NCI-H345 (cell line): ENCODE results near the gene PDE1C.
"Not testable (repeated sequence)": the region's sequence is repeated elsewhere in the genome, so short reads cannot be mapped to it uniquely, and the experiment has no call there.

Source experiments
- DNase-seq: peaks from one replicate; lab custom pipeline; 2025; lab: John Stamatoyannopoulos, UW

PDE1C gene

GRCh38 chr7:31850066-31850465 is 220.1 kb downstream of the PDE1C start:
- no peak for DNase-seq

DNA sequence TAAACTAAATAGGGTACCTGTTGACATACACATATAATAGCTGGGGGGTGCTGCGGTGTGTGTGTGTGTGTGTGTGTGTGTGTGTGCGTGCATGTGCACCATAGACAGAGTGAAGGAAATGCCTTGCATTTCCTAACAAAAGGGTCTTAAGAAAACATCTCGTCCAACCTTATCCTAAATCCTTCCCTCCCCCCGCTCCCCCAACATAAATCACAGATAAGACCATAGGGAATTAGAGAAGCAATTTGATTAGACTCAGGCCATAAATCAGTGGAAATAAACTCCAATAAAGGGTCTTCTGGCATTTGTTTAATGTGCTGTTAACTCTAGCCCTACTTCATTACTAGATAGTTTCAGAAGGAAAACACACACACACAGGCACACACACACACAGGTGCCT is 234.7 kb downstream of the PDE1C start:
- no peak for DNase-seq

DNA sequence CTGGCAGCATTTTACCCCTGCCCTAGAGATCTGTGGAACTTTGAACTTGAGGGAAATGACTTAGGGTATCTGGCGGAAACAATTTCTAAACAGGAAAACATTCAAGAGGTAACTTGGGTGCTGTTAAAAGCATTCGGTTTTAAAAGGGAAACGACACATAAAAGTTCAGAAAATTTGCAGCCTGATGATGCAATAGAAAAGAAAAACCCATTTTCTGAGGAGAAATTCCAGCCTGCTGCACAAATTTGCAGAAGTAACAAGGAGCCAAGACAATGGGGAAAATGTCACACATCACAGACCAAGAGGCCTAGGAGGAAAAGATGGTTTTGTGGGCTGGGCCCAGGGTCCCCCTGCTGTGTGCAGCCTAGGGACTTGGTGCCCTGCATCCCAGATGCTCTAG is 236.6 kb downstream of the PDE1C start:
- DNase-seq: not testable (repeated sequence)

- no peak for DNase-seq
These were observed 241.7 kb downstream of the PDE1C start for GRCh38 chr7:31828520-31828919.

DNA sequence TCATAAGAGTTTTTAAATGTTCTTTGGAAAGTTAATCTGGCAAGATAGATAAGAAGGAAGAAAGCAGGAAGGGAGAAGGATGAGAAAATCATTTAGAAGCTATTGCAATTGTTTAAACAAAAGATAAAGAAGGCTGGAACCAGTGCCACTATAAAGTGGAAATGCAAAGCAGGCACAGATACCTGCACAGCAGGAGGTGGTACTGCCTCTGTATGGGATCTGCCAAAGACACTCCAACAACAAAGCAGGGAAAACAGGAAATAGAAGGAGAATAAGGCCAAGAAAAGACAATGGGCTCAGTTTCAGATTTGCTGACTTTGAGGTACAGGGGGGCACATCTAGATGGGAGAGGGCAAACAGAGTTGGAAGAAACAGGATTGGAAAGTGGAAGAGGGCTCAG is 244.6 kb downstream of the PDE1C start:
- DNase-seq: no peak

DNA sequence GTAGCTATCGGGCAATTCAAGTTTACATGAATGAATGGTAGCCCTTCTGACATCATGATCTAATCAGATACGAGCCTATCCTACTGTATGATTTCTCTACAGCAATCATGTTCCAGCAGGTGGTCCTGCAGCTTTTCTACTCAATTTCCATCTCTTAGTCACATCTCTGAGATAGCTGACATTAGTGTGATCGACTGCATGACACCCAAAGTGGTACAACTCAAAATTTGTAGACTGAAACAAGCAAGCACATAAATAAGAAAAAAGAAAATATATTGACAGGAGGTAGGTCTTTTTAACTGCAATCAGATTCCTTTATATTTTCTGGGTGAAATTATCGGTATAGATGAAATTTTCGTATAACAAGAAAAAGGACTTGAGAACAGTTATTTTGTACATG is 251.2 kb downstream of the PDE1C start:
- DNase-seq: no peak

- no peak for DNase-seq
These were observed 253.4 kb downstream of the PDE1C start for GRCh38 chr7:31816810-31817209.

DNA sequence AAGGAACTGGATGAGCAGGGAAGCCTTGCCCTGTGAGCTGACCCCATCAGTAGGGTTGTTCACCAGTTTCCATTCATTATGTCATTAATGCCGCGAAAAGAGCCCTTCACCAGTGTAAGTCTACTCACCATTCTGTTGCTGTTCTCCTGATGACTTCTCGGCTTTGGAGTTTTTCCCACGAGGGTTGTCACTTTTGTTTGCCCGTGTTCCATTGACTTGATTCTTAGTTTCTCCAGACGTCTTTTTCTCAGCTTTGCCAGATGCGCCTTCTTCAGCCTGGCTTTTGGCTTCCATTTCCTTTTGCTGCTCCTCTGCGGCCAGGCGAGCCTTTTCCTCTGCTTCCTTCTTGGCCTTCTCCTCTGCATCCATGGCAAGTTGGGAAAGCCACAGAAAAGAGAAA is 254.4 kb downstream of the PDE1C start:
- no peak for DNase-seq

- DNase-seq: no peak
These were observed 256.0 kb downstream of the PDE1C start for GRCh38 chr7:31814187-31814586.

GRCh38 chr7:31811650-31812461 is 258.4 kb downstream of the PDE1C start:
- no peak for DNase-seq

DNA sequence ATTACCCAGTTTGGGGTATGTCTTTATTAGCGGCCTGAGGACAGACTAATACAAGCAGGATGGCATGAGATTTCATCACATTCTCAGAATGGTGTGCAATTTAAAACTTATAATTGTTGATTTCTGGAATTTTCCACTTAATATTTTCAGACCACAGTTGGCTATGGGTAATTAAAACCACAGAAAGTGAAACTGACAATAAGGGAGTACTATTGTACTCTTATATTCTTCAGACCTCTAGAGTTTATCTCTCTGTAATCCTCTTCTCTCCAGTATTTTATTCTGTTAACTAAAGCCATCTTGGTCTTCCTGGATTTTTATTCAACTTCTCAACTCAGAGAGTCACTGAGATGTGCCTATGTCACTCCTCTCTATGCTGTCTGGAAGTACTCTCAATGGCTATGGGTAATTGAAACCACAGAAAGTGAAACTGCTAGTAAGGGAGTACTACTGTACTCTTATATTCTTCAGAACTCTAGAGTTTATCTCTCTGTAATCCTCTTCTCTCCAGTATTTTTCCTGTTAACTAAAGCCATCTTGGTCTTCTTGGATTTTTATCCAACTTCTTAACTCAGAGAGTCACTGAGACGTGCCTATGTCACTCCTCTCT is 264.9 kb downstream of the PDE1C start:
- DNase-seq: no peak

GRCh38 chr7:31796375-31796774 is 273.8 kb downstream of the PDE1C start:
- DNase-seq: no peak

DNA sequence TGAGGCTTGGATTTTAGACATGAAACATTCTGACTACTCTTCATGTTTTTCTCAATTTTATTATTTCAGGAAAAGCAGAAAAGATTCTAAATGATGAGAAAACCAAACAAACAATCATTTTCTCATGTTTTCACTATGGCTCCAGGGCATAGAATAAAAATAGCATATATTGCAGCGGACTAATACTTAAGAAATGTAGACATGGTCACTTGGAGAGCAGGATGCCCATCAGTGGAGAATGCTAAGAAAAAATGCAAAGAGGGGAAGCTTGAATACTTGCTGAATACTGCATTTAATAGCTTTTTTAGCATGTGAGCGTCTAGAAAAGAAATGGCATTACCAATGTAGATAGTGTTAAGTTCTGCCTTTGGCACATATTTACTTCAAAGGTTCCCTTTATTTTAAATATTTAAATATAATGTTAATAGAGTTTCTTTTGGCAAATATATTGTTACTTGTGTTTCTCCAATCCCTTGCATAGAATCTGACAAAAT is 275.3 kb downstream of the PDE1C start:
- no peak for DNase-seq

DNA sequence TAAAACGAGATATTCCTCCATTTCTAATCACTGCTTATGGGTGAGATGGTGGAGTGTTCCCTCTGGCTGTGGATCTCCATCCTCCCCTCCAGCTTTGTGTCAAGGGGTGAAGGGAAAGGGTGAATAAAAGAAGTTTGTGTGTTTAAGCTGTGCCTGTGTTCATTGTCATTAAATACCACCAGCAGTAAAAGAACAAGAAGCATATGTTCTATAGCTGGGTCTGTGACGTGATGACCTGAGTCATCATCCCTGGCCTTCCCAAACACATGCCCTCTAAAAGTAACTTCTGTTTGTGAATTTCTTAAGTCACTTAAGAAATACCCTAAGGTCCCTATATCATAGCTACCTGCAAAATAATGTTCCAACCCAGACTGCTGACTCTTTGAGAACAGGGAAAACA is 278.3 kb downstream of the PDE1C start:
- no peak for DNase-seq

DNA sequence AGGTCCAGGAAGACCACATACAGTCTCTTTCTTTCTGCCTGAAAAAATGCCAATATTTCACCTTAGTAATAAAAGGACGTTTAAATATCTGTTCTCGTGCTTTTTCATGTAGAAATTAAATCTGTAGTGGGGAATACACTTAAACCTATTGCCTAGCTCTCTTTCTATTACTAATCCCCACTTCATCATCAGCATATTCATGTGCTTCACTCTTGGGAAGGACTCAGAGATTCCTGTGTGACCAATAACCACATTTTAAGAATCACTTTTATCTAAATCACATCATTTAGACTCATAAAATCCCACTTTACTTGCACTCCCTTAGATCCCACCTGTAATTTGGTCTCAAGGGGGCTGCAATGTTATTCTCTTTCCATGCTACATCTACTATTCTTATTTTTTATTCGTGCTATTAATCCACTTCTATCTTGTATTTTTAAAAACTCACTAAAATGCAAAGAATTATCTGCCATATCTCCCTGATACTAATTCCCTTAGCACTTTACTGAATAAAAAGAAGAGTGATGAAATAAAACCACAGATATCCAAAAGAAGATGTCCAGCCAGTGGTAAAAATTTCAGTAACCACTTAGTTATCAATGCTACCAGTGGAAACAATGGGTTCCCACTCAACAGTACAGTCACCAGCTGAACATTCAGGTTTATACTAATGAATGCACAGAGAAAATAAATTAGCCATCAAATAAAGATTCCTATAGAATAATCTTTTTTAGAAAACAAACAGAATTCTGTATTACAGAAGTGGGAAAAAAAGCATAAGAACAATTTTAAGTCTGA is 281.1 kb downstream of the PDE1C start:
- no peak for DNase-seq

DNA sequence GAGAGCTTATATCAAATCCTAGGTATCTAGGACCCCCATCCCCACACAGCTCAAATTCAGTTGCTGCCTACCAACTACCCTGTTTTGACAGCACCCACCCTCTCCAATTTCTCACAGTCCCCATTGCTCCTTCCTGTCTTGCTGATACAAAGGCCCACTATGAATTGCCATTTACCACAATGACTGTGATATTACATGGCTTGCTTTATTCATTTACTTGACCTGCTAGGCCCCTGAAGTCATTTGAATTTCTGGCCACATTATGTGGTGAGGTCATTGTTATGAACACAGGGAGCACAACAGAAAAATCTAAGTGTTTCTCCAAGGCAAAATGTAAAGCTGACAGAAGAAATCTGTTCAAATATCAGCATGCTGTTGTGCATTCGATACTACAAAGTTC is 281.8 kb downstream of the PDE1C start:
- DNase-seq: no peak

- no peak for DNase-seq
These were observed 283.9 kb downstream of the PDE1C start for GRCh38 chr7:31786326-31786725.

GRCh38 chr7:31785101-31785500 is 285.1 kb downstream of the PDE1C start:
- DNase-seq: no peak

DNA sequence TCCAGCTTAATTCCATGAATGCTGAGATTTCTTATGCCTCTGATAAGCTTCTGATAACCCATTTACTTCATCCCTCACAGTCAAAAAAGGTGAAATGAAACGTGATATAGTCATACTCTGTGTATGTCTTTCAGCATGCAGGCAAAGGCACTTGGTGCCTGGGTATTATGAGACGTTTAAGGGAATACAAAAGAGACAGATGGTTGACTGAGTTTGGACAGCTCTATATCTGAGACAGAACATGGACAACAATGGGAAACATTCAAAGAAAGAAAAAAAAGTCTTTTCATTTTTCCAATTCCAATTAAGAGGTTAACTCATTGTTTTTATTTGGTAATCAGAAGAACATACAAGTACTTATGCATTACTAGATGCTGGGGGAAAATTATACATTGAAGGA is 287.0 kb downstream of the PDE1C start:
- DNase-seq: no peak

DNA sequence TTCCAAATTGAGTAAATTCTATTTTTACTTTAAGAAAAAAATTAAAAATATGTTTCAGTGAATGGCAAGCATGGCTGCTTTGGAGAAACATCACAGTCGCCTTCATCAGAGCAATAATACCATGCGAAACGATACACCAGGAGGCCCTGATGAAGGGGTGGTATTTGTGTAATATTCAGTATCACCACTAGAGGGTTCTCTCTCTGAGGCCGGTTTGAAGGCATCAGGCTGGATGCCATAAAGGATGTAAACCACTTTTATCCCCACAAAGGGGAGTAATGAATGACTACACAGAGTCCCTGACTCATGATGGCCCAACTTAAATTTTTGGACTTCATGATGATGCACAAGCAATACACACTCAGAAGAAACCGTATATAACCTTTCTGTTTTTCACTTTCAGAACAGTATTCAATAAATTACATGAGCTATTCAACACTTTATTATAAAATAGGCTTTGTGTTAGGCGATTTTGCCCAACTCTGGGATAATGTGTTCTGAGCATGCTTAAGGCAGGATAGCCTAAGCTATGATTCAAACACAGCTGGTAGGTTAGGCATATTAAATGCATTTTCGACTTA is 287.7 kb downstream of the PDE1C start:
- peak; percentile 57 for DNase-seq

DNA sequence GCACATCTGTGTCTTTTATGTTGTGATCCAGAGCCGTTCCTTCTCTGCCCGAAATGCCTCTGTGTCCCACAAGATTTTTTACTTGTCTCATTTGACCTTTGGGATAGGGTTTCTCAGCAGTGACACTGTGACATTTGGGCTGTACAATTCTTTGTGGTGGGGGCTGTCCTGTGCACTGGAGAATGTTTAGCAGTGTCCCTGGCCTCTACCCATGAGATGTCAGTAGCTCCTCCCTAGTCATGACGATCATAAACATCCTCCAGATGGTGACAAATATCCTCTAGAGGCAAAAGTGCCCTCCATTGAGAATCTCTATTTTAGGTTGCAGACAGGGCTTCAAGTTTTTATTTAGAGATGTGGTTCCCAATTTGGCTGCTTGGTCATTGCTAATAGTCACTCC is 291.9 kb downstream of the PDE1C start:
- no peak for DNase-seq

GRCh38 chr7:31776616-31777015 is 293.6 kb downstream of the PDE1C start:
- DNase-seq: no peak
